ENCODE measurements around the gene ACLY.
"Not testable (repeated sequence)": the region's sequence is repeated elsewhere in the genome, so short reads cannot be mapped to it uniquely, and the experiment has no call there.

Gene ACLY

DNA sequence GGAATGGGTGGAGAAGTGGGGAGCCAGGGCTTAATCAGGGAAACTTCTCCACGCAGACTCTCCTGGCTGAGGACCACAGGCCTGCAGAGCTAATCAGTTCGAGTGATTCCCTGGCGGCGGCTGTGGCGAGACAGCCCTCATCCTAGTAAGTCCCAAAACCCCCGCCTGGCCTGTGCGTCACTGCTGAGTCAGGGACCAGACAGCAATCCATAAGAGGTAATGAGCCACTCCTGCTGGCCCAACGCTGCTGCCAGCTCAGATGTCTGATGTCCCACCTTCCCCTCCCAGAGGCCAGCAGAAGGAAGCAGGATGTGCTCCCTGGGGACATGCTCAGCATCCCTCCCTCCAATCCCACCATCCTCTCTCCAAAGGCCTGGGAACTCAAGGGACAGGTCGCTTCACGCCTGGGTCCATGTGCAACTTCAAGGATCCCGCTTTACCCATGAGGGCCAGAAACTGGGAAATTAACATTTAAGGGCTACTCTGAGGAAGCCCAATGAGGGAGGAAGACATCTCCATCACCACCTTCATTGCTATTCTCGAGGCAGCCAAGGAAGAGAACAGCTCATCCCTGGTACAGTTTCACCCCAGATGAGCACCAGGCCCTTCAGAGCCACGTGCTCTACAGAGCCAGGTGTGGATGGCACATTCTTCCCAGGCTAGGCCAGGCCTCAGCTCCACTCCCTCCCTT, 7.9 kb downstream of the ACLY start:
- DNase-seq (ENCODE audit: low spot score): no peak

DNA sequence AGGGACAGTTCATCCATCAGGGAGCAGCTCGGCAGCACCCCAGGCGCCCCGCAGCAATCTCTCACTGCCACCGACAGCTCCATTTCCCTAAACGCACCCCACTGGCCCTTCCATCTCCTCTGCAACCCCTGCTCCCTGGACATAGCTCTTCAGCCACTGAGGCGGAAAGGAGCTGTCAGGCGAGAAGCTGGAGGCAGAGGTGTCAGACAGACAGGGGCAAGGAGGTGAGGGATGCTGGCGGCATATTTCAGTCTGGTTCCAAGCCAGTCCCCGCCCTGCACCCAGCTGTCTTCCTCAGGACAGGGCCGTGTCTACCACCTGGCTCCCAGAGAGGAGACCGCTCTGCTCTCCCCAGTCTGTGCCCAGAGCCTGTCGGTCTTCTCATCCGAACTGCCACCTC, 9.7 kb downstream of the ACLY start:
- DNase-seq (ENCODE audit: low spot score): no peak

DNA sequence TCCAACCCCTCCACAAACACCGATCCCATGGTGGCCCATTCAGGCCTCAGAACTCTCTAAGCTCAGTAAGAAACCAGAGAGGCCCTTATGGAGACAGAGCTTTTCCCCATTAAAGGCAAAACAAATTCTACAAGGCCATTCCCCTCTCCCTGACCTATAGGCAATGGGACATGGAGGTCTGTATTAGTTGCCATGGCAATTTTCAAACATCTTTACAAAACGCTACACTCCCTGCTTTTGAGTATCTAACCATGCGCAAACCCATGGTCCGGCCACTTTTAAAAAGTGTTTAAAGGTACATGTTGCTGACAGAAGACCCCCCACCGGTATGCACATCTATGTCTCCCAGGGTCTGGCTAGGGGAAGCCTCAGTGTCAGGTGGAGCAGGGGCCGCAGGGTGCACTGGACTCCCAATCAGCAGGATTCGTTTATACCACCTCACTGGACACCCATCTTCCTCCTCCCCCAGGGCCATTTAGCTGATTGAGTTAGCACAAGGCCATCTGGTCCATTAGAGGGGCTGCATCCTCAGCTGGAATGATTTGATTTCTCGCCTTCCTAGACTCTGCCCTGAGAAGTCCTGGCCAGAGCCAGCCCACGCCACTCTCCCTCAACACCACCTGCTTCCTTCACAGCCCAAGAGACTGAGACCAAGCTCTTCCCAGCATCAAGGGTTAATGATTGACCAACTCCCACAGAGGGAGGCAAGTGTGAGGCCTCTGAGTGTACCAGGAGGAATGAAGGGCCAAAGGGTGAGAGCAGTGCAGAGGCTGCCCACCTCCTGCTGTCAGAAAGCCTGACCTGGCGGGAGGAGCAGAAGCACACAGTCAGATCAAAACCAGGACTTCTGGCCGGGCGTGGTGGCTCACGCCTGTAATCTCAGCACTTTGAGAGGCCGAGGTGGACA, 10.9 kb downstream of the ACLY start:
- no peak for DNase-seq (ENCODE audit: low spot score)

DNA sequence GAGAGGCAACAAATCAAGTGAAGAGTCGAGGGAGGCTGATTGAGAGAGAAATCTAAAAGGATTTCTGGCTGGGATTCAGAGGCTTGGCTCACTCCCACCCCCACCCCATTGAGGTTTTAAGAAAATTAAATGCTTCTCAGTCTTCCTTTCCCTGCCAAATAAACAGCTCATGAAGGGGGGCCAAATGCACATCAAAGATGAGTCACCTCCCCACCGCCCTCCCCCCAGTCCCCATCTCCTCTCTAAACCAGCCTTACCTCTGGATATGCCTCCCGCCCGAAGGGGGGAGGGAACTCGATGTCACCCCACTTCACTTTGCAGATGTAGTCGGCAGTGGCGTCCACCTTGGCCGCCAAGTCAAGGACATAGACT, 11.6 kb downstream of the ACLY start:
- DNase-seq (ENCODE audit: low spot score): no peak

DNA sequence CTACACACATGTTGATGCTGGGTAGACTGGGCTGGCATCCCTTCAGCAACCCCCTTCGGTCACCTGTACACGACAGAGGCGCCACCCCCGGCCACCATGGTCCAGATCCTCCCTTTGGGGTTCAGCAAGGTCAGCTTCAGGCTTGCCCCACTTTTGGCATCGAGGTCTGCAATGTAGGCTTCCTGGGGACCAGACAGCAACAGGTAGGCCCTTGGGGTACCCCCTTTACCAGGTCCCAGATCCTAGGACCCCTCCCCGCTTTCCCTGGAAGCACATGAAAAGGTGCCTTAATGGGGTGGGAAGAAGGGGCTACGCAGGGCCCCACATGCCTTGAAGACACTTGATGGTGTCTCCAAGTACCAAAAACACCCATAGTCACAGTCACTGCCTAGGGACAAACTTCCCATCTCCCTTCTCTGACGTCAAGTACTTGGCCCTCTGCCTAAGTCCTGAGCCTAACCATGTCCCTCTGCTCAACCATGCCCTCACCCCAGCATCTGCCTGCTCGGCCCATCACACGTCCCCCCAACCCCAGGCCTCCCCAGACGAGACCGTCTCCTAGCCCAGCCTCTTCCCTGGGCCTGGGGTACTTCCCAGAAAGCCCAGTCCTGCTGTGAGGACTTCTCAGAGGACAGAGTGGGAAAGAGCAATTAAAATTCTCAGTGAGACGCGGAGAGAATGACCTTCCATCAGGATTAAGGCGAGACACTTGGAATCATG, 12.1 kb downstream of the ACLY start:
- DNase-seq (ENCODE audit: low spot score): no peak

DNA sequence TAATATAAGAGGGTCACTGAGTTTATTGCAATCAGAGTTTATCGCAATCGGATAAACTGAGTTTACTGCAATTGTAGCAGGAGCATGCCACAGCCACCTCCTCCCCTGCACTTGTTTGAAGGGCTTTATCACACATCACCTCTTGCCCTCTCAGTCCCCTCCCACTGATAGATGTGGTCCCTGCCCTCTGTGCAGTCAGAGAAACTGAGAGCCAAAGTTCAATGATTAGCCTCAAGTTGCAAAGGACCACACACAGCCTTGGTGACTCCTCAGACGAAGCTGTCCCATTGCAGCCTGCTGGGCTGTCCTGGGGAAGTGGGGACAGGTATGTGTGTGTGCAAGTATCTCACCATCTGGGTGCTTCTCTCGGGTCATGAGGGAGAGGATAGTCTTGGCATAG, 13.6 kb downstream of the ACLY start:
- DNase-seq (ENCODE audit: low spot score): no peak

DNA sequence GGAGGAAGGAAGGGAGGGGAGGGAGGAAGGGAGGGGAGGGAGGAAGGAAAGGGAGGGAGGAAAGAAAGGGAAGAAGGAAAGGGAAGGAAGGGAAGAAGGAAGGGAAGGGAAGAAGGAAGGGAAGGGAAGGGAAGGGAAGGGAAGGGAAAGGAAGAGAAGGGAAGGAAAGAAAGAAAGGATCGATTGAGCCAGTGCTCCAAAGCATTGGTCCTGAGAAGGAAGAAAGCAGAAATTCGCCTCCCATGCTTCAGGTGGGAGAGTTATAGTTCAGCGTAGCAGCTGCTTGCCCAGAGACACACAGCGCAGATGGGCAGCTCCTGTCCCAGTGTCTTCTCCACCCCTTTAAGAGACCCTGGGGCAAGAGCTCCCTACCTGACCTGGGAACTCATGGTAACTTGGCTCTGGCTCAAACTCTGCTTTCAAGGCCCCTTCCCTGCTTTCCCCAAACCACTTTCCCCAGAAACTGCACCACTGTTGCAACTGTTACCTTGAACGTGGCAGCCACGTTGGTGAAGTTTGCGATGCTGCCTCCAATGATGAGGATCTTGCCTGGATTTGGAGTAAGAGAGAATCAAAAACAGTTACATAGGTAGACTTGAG, 14.4 kb downstream of the ACLY start:
- DNase-seq (ENCODE audit: low spot score): no peak

DNA sequence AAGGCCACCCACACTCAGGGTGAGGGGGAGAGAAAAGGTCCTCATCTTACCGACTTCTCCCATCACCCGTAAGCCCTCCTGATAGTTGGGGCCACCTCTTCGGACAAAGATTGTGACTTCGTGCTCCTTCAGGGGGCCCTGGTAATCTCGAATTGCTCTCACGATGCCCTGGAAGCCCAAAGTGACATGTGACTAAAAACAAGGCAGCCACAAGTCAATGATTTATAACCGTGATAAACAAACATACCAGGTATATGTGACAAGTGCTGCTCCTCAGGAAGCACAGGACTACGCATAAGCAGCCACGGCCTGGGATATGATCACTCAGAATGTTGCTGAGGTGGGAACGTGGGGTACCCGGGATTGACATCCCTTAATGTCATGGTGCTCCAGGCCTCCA, 17.1 kb downstream of the ACLY start:
- no peak for DNase-seq (ENCODE audit: low spot score)

DNA sequence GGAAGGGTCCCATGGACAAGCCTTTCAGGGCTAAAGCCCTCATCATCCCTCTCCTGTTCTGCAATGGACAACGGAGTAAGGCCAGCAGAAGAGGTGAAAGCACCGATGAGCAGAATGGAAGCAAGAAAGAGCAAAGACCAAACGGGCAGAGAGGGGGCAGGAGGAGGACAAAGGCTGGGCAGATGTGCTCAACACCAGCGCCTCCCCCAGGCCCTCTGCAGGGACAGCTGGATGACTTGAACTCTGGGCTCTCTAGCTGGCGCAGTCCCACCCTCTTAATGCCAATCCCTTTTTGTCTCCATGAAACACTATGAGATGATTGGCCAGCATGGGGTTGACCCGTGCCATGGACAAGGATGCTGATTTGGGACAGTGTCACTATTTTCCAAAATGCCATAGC, 22.0 kb downstream of the ACLY start:
- no peak for DNase-seq (ENCODE audit: low spot score)

DNA sequence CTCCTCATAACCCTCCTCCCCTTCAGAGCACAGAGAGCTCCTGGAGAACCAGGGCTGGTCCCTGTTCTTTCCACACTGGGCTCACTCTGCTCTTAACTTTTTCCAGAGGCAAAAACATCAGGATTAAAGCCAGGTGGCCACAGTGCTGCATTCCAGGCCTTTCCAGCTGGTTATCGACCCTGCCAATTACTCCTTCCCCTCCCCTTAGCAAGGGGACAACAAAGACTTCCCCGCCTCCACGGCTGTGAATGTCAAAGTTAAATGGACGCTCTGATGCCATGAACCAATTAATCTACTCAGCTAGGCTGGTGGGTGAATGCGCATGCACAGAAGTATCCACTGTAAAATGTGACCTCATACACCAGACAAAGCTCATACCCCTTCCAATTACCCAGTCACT, 23.1 kb downstream of the ACLY start:
- no peak for DNase-seq (ENCODE audit: low spot score)

DNA sequence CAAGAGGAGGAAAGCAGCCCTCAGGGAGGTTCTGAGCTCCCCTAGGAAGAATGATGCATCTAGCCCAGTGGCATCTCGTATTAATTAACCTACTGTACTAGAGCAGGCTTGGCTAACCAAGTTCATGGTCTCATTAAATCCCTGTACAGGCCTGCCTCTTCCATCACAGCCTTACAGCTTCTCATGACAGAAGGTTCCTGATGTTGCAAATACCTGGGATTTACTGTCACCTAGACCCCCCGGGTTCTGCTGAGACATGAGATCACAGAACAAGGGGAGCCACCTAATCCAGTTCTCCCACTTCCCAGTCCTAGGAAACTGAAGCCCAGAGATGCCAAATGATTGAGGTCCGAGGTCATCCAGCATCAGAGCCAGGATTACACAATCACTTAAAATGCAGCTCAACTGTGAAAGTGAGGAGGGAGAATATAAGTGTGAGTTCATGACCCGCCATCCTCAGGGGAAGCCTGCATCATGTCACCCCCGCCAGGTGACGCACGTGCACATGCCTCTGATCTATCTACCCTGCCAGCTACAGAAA, 23.9 kb downstream of the ACLY start:
- DNase-seq (ENCODE audit: low spot score): no peak

DNA sequence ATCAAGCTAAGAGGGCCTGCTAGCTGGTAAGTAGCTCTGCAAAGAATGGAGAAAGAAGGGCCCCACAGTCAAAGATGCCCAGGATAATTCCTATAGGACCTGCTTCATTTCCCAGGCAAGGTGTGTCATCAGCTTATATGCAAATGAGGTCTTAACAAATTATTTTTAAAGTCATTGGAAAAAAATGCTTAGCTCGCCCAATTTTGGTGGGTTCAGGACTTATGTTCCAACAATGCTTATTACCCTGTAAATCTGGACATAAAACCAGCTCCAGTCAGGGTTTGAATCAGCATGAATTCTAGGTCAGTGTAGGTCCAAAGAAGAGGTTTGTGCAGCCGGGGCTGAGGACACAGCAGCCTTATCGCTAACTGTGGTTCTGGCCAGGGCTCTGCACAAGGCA, 25.4 kb downstream of the ACLY start:
- DNase-seq (ENCODE audit: low spot score): no peak

DNA sequence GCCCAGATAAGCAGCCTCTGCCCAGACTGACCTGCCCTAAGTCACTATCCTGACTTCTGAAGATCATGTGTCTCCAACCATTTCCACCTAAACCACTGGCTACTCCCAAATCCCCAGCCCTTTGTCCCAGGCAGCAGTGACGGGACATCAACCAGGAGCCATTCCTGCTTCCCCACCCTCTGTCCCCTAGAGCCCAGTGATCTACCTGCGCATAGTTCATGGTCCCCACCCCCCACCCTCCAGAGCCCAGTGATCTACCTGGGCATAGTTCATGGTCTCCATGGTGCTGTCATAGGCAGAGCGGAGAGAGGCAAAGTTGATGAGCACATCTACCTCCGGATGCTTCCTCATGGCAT, 26.8 kb downstream of the ACLY start:
- no peak for DNase-seq (ENCODE audit: low spot score)

DNA sequence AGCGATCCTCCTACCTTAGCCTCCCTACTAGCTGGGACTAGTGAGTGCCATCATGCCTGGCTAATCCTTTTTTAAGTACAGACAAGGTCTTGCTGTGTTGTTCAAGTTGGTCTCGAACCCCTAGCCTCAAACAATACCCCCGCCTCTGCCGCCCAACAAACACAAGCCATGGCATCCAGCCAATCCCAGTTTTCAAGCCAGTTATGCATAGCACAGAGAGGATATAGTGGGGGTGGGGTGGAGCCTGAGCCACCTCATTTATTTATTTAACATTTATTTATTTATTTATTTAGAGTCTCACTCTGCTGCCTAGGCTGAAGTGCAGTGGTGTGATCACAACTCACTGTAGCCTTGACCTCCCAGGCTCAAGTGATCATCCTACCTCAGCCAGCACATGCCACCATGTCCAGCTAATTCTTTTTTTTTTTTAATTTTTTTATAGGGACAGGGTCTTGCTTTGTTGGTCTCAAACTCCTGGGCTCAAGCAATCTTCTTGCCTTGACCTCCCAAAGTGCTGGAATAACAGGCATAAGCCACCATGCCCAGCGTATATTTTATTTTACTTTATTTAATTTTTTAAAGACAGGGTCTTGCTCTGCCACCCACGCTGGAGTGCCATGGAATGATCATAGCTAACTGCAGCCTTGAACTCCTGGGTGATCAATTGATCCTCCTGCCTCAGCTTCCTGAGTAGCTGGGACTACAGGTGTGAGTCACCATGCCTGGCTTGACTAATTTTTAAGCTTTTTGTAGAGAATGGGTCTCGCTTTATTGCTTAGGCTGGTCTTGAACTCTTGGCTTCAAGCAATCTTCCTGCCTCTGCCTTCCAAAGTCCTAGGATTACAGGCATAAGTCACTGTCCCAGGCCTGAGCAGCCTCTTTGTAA, 27.4 kb downstream of the ACLY start:
- no peak for DNase-seq (ENCODE audit: low spot score)

DNA sequence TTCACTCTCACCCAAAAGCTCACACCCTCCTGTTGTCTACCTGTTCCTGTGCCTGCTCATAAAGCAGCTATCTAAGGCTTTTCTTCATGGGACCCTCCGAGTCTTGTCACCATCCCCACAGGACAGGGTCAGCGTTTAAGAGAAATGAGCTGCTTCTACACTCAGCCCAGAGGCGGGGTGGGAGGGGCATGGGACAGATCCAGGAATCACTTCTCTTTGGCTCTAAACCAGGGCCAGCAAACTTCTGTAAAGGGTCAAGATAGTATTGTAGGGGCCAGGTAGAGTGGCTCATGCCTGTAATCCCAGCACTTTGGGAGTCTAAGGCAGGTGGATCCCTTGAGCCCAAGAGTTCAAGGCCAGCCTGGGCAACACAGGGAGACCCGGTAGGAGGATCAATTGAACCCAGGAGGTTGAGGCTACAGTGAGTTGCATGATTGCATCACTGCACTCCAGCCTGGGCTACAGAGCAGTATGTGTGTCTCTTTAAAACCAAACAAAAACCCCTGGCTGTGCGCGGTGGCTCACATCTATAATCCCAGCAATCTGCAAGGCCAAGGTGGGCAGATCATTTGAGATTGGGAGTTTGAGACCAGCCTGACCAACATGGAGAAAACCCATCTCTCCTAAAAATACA, 30.3 kb downstream of the ACLY start:
- DNase-seq (ENCODE audit: low spot score): no peak

DNA sequence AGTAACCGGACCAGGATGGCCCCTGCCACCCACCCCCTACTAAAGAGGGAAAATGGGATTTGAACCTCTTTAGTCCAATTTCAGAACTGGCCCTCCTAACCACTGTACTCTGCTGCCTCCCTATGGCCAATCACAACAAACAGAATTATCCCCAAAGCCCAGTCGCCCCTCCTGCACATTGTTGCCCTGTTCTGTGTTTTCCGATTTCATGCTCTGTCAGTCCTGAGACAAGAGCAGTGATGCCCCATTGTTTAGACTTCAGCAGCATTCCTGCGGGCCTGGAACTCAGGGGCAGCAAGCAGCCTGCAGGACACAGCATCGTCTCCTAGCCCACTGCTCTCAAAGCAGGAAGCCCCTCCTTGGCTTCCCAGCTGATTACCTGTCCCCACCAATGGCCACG, 33.0 kb downstream of the ACLY start:
- no peak for DNase-seq (ENCODE audit: low spot score)

DNA sequence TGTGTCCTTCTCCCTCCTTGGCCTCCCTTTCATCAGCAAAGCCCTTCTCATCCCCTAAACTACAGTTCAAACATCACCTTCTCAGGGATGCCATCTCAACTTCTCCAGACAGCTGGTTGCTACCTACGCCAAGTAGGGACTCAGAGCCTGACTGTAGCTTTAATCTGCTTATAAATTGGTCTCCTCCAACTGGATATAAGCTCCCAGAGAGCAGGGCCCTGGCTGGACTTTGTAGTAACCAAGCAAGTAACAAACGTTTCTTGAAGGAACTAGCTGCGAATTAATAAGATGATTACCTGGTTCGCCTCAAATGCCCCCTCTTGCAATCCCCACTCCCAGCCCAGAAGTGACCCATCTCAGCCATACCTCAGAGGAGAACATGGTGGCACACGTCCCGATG, 36.0 kb downstream of the ACLY start:
- no peak for DNase-seq (ENCODE audit: low spot score)

DNA sequence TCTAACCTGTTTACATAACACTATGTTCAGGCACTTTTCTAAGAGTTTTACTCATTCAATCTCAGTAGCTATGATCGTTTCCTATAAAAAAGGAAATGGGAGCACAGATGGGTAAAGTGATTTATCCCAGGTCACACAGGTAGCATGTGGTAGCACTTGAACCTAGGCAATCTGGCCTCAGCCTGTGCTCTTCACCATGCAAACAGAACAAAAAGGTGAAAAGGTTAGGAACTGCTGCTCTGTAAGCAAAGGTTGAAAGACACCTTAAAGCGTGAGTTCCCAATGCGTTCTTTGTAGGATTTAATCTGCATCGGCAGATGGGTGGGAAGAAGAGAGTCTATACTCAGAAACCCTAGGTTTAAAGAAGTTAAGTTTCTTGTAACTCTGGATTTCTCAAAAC, 38.6 kb downstream of the ACLY start:
- no peak for DNase-seq (ENCODE audit: low spot score)

DNA sequence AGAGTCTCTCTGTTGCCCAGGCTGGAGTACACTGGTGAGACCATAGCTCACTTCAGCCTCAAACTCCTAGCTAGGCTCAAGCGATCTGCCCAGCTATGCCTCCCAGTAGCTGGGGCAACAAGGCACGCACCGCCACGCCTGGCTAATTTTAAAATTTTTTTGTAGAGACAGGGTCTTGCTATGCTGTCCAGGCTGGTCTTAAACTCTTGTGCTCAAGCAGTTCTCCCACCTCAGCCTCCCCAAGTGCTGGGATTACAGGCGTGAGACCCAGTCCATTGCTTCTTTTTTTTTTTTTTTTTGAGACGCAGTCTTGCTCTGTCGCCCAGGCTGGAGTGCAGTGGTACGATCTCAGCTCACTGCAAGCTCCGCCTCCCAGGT, 44.5 kb downstream of the ACLY start:
- DNase-seq (ENCODE audit: low spot score): not testable (repeated sequence)

DNA sequence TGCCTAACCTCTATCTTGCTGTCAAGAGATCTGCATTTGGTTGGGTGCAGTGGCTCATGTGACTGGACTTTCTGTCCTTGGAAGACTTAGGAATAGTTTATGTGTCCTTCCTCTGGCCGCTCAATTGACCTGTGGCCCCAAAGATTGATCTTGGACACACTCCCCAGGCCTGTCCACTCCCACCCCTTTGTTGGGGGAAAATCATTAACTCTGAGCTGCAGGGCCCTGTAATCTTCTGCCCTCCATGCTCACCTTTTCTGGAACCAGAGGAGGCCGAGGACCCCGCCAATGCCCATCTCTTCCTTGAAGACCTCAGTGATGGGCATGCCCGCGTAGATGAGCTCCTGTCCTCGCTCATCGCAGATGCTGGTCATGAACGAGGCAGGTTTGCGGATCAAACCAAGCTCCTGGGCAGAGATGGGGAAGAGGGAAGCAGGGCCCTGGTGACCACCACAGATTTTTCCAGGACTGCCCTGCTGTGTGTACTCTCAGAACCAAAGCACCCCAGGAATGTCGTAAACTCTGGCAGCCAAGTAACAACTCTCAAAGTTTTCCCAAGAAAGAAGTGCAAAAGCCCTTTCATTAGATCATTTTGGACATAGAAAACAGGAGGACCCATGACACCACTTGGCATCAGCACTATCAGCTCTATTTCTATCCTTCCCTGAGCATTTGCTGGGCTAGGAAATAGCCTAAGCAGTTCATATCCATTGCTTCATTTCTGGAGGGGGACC, 45.0 kb downstream of the ACLY start:
- no peak for DNase-seq (ENCODE audit: low spot score)
